ENCODE data around the gene TPX2.

DNA sequence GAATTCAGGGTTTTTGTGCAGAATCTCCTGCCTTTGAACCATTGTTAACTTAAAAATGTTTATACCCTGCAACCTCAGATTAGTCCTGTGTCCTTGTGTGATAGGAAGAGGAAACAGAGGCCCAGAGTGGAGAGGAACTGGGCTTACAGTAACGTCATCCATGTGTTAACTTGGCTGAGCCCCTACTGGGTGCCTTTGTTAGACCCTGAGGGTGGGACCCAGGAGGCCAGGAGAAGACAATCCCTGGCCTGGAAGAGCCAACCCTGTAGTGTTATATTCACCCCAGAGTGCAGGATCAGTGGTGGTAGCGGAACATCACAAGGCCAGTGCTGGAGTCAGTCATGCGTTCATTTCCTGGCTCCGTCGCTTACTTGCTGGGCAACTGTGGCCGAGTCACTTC, 90.6 kb downstream of the TPX2 start:
- TF ChIP-seq, protein P1, sequence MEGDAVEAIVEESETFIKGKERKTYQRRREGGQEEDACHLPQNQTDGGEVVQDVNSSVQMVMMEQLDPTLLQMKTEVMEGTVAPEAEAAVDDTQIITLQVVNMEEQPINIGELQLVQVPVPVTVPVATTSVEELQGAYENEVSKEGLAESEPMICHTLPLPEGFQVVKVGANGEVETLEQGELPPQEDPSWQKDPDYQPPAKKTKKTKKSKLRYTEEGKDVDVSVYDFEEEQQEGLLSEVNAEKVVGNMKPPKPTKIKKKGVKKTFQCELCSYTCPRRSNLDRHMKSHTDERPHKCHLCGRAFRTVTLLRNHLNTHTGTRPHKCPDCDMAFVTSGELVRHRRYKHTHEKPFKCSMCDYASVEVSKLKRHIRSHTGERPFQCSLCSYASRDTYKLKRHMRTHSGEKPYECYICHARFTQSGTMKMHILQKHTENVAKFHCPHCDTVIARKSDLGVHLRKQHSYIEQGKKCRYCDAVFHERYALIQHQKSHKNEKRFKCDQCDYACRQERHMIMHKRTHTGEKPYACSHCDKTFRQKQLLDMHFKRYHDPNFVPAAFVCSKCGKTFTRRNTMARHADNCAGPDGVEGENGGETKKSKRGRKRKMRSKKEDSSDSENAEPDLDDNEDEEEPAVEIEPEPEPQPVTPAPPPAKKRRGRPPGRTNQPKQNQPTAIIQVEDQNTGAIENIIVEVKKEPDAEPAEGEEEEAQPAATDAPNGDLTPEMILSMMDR (IDR thresholded peaks at IDR 0.05): no peak
- TF ChIP-seq EZH2phosphoT487 (IDR thresholded peaks at IDR 0.05) (no peak), EZH2 (IDR thresholded peaks at IDR 0.05) (no peak)
